ENCODE measurements around the gene SSH2. TPM values are rescaled to one million over a fixed set of nuclear protein-coding genes. Genes with fewer than 3 reads are reported as not detected.

Gene SSH2
- total RNA-seq, 2 experiments from 2014 or later, result 39.4 to 73.9 TPM

DNA sequence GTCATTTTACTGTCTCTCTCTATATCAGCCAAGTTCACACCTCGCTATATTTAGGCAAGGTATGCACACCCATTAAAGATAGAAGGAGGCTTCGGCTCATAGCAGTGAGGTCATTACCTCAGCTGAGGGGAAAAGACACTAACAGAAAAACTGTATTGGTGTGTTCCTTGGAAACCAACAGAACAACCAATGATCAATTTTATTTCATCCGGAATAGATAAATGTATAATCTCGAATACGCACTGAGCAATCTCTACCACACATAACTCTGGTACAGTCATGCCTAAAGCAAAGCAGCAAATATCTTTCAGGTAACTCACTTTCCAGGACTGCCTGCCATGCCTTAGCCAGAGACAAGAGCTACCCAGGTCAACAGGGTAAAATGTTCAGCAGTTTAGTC lies 197.4 kb downstream of the SSH2 start:
- no TSS peak for BruUV-seq (replicated peaks)
- H3K4me3 ChIP-seq (ENCODE audit: low read depth, low read length, poor library complexity, severe bottlenecking), result no peak overlapping the region
- no peaks in the 10 kb centered on the region for H3K9me2 ChIP-seq (ENCODE audit: insufficient read depth, low read length)
- DNase-seq (ENCODE audit: low spot score), result no peak
- peaks cover 14% of the 10 kb centered on the region for H3K9me3 ChIP-seq (ENCODE audit: low read length)
- POLR2A ChIA-PET, result interaction anchor here (0.7 to 2.0 kb wide), 4 partner anchors 9 to 28 kb away, joined by 3 to 12 read pairs (median 4); no protein-coding TSS in a partner anchor
- no peak overlapping the region for H2AFZ ChIP-seq (ENCODE audit: low read length)
- 0 out of 2 replicates have a peak, but pooled peaks cover 6% of the 10 kb centered on the region for H4K20me1 ChIP-seq (ENCODE audit: insufficient read depth, low read length)
- H3K79me2 ChIP-seq (ENCODE audit: insufficient read depth, low read depth, low read length), result peaks cover 20% of the 10 kb centered on the region; the same call in 1 of the 2 replicates
- H3K36me3 ChIP-seq (ENCODE audit: insufficient read depth, low read length), result peaks cover 27% of the 10 kb centered on the region
- CTCF ChIA-PET (ENCODE audit: unreplicated experiment), result no interaction called here
- H3K4me1 ChIP-seq (ENCODE audit: insufficient read depth, low read length, poor library complexity, severe bottlenecking), result peaks cover 18% of the 10 kb centered on the region
- H3K4me2 ChIP-seq (ENCODE audit: low read length), result no peak overlapping the region
- intact Hi-C loops (cut with micrococcal nuclease; ENCODE audit: unreplicated experiment), result no loop called here
- TF ChIP-seq EZH2phosphoT487 (IDR thresholded peaks at IDR 0.05; ENCODE audit: borderline replicate concordance, low read depth, low read length), result no peak
- no peak for TF ChIP-seq CTCF (conservative IDR thresholded peaks at IDR 0.05; ENCODE audit: low read length)
- H3K27ac ChIP-seq (ENCODE audit: low read depth, low read length, poor library complexity, severe bottlenecking), result no peak overlapping the region

DNA sequence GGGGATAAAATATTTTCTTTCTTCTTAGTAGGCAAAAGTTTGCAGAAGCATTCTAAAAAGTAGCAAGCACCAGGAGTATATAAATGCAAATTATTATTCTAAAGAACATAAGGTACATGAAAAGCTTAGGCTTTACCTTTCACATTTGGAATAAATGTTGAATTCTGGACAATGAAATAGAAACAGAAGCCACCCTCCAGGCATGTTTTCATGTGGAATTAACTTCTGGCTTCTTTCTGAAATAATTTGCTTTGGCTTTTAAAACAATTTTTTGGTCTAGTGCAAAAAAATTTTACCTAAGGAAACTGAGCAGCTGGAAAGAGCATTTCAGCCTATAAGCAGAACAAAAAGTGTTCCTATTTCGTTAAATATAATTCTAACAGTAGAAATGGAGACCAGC lies 197.8 kb downstream of the SSH2 start:
- H3K9me2 ChIP-seq (ENCODE audit: insufficient read depth, low read length), result no peaks in the 10 kb centered on the region
- DNase-seq (ENCODE audit: low spot score), result no peak
- no peak overlapping the region for H3K4me2 ChIP-seq (ENCODE audit: low read length)
- no peak overlapping the region for H2AFZ ChIP-seq (ENCODE audit: low read length)
- TF ChIP-seq EZH2phosphoT487 (IDR thresholded peaks at IDR 0.05; ENCODE audit: borderline replicate concordance, low read depth, low read length) (no peak), CTCF (conservative IDR thresholded peaks at IDR 0.05; ENCODE audit: low read length) (no peak)
- 0 out of 2 replicates have a peak, but pooled peaks cover 6% of the 10 kb centered on the region for H4K20me1 ChIP-seq (ENCODE audit: insufficient read depth, low read length)
- POLR2A ChIA-PET, result interaction anchor here (0.7 to 2.0 kb wide), 3 partner anchors 9 to 26 kb away, joined by 3 to 12 read pairs (median 4); no protein-coding TSS in a partner anchor
- intact Hi-C loops (cut with micrococcal nuclease; ENCODE audit: unreplicated experiment), result no loop called here
- H3K27ac ChIP-seq (ENCODE audit: low read depth, low read length, poor library complexity, severe bottlenecking), result no peak overlapping the region
- H3K4me1 ChIP-seq (ENCODE audit: insufficient read depth, low read length, poor library complexity, severe bottlenecking), result peaks cover 22% of the 10 kb centered on the region
- no peak overlapping the region for H3K4me3 ChIP-seq (ENCODE audit: low read depth, low read length, poor library complexity, severe bottlenecking)
- H3K79me2 ChIP-seq (ENCODE audit: insufficient read depth, low read depth, low read length), result peaks cover 24% of the 10 kb centered on the region; the same call in 1 of the 2 replicates
- CTCF ChIA-PET (ENCODE audit: unreplicated experiment), result no interaction called here
- H3K9me3 ChIP-seq (ENCODE audit: low read length), result peaks cover 14% of the 10 kb centered on the region
- no TSS peak for BruUV-seq (replicated peaks)
- H3K36me3 ChIP-seq (ENCODE audit: insufficient read depth, low read length), result peaks cover 27% of the 10 kb centered on the region

DNA sequence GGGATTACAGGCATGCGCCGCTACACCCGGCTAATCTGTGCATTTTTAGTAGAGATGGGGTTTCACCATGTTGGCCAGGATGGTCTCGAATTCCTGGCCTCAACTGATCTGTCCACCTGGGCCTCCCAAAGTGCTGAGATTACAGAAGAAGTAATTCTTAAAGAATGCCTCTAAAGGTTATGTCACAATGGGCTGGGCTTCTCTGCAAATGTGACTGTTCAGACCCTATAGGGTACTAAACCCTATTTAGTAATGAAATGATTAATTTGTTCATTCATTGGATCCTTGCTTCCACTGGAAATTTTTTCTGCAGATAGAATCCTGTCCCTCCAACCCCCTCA lies 198.5 kb downstream of the SSH2 start:
- Histone ChIP-seq H3K4me3 (ENCODE audit: low read depth, low read length, poor library complexity, severe bottlenecking) (no peak overlapping the region), H3K36me3 (ENCODE audit: insufficient read depth, low read length) (peaks cover 27% of the 10 kb centered on the region), H3K9me3 (ENCODE audit: low read length) (peaks cover 14% of the 10 kb centered on the region), H3K79me2 (ENCODE audit: insufficient read depth, low read depth, low read length) (peaks cover 31% of the 10 kb centered on the region; the same call in 1 of the 2 replicates), H3K4me2 (ENCODE audit: low read length) (no peak overlapping the region), H4K20me1 (ENCODE audit: insufficient read depth, low read length) (0 out of 2 replicates have a peak, but pooled peaks cover 6% of the 10 kb centered on the region), H3K27ac (ENCODE audit: low read depth, low read length, poor library complexity, severe bottlenecking) (no peak overlapping the region), H3K9me2 (ENCODE audit: insufficient read depth, low read length) (no peaks in the 10 kb centered on the region), H2AFZ (ENCODE audit: low read length) (no peak overlapping the region), H3K4me1 (ENCODE audit: insufficient read depth, low read length, poor library complexity, severe bottlenecking) (peaks cover 28% of the 10 kb centered on the region)
- ChIA-PET POLR2A (interaction anchor here (2.0 kb wide), 1 partner anchor 8 kb away, joined by 12 read pairs; no protein-coding TSS in a partner anchor), CTCF (ENCODE audit: unreplicated experiment) (no interaction called here)
- no TSS peak for BruUV-seq (replicated peaks)
- no peak for DNase-seq (ENCODE audit: low spot score)
- TF ChIP-seq CTCF (conservative IDR thresholded peaks at IDR 0.05; ENCODE audit: low read length), result no peak
- no peak for TF ChIP-seq EZH2phosphoT487 (IDR thresholded peaks at IDR 0.05; ENCODE audit: borderline replicate concordance, low read depth, low read length)
- intact Hi-C loops (cut with micrococcal nuclease; ENCODE audit: unreplicated experiment), result no loop called here

Data from OCI-LY7 (cell line).